22Rv1 (cell line): ENCODE measurements around the gene SNORC.

ENCODE experiments used
- CTCF ChIP-seq: fragments of 450-650 bp; IDR thresholded peaks from 2 replicates; pipeline ENCODE4 v1.5.1; 2017; ENCODE audit warnings: mild to moderate bottlenecking
- ZFX ChIP-seq: fragments of 450-650 bp; IDR thresholded peaks from 2 replicates; pipeline ENCODE4 v1.6.1; 2017; ENCODE audit warnings: antibody characterized with exemption, borderline replicate concordance

GRCh38 chr2:232842689-232843088, 27.4 kb upstream of the SNORC start:
- TF ChIP-seq CTCF (no peak), ZFX (no peak)
